HG02885 (cell line): ENCODE results near the gene LSM11.

Experiments used
- ATAC-seq: cut with Tn5 transposase; IDR thresholded peaks from one replicate; pipeline ENCODE4 v1.9.1; 2021; ENCODE audit warnings: mild to moderate bottlenecking; ENCODE audit not compliant: unreplicated experiment, poor library complexity

The LSM11 gene

DNA sequence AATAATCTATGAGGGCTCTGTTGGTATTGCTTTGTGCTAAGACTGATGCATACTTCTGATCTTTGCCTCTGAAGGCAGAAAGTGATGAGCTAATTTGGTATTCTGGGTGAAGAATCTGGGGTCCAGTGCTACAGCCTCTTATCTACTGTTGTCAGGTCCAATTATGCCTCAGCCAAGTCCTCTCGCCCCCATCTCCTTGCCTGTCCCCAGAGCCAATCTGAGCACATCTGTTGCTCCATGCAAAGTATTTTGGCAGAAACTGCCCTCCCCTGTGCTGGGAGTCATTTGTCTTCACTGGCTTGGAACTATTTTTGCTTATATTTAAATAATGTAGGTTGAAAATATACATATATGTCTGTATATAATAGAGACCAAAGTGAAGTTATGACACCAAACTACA is 23.4 kb downstream of the LSM11 start:
- no peak for ATAC-seq

DNA sequence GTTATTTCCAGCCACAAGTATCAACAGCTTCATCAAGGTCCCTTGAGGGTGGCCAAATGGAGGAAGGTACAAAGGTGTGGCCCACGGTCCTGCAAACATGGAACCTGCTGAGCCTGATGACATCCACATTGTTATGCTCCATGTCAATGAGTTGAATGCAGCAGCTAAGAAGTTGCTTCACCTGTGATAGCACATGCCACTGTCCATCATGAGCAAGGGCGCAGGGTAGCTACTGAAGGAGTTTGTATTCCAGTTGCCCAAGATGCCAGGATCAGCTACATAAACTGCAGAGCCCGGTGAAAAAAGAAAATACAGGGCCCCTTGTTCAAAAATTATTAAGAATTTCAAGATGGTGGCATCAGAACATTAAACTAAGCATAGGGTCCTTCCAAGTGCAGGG is 24.2 kb downstream of the LSM11 start:
- no peak for ATAC-seq

DNA sequence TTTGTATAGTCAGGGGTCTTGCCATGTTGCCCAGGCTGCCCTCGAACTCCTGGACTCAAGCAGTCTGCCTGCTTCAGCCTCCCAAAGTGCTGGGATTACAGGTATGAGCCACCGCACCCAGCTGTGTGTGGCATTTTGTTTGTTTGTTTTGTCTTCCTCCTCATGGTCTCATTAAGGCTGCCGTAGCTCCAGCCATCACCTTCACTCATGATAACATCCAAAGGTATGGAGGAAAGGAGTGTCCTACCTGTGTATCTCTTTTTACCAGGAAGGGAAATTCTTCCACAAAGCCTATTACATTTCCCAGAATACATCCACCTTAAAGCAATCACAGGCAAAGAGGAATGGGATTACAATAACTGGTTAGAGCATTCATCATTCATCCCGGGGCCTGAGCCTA is 27.2 kb downstream of the LSM11 start:
- no peak for ATAC-seq

DNA sequence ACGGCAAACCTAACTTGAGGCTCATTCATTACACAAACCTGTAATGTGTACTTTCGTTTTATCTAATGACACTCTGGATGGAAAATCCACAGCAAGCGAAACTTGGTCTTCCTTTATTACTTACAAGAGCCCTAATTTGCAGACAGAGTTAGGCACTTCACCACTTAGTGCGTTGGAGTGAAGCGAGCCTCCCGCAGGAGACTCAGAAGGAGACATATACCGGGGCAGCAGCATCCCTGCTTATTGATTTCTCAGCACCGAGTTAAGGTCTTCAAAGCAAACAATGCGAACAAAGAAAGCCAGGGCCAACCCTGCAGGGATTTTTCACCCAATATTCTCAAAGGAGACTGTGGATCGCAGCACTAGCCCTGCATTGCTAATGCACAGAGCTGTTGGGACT is 28.6 kb downstream of the LSM11 start:
- no peak for ATAC-seq

DNA sequence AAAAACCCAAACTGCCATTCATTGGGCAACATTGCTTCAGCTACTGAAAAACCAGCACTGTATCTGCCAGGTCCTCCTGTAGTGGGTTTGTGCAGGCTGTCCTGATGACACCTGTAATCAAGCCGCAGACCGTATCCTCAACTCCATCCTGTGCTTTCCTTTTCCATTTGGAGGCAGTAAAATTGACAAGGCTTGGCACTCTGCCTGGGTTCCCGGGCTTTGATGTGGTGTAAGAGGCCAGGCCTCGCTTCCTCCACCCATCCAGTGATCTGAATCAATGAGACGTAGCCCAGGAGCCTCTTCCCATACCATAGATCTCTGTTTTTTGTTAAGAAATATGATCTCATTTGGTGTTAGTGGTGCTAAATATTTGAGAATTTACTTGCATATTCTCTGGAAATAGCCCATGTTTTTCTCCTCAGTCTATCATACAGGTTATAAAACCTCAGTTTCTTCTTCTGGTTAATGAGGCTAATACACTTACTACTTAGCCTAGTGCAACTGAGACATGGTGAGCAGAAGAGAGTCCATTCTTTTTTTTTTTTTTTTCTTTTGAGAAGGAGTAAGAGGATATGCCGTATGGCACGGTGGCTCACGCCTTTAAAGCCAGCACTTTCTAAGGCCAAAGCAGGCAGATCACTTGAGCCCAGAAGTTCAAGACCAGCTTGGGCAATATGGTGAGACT is 34.8 kb downstream of the LSM11 start:
- ATAC-seq, result no peak

DNA sequence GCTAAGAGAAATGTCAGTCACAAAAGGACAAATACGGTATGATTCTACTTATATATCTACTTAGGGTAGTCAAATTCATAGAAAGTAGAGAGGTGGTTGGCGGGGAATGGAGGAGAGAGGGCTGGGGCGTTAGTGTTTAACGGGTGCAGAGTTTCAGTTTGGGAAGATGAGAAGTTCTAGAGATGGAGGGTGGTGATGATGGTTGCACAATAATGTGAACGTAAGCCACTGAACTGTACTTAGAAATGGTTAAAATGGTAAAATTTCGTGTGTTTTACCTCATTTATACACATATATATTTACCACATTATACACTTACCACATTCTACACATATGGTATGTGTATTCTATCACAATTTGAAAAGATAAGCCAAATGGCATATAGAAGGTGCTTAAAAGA is 35.7 kb downstream of the LSM11 start:
- ATAC-seq, result no peak

DNA sequence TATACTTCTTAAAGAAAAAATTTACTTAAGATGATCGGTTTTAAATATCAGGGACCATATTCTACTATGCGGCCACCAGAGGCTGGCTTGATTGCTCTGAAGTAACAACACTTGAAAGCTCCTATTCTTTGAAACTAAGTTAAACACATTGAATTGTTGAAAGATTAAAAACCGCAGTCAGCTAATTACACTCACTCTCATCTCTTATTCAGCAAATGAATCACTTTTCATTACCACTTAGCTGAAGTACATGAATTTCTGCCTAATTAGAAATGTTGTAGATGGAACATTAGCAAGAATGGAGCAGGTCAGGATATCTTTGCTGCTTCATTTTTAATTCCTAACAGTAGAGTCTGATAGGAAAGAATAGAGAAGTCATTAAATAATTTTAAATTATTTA is 42.3 kb downstream of the LSM11 start:
- ATAC-seq, result no peak

DNA sequence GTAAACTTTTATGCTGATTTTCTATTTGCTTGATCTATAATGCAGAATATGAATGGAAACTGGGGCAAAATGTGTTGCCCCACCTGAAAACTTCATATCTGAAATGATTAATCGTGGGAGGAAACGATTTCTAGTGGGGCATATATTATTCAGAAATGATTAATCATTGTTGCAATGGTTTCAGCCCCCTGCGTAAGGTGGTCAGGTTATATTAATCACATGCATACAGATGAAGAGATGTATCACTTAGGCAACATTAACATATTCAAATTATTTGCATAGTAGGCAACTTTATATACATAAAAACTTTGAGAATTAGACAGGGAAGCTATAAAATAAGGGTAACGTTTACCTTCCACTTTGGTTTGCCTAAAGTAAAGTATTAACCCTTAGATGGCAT is 49.8 kb downstream of the LSM11 start:
- no peak for ATAC-seq

DNA sequence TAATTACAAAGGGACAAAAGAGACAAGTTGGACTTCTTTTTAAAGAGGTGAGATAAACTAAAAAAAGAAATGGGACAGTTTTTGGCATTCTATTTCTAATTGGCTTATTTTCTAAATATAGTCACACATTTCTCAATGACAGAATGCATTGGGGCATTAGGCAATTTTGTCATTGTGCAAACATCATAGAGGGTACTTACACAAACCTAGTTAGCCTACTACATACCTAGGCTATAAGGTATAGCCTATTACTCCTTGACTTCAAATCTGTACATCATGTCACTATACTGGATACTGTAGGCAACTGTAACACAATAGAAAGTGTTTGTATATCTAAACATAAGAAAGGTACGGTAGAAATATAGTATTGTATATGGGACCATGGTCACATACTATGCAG is 56.1 kb downstream of the LSM11 start:
- ATAC-seq, result no peak

DNA sequence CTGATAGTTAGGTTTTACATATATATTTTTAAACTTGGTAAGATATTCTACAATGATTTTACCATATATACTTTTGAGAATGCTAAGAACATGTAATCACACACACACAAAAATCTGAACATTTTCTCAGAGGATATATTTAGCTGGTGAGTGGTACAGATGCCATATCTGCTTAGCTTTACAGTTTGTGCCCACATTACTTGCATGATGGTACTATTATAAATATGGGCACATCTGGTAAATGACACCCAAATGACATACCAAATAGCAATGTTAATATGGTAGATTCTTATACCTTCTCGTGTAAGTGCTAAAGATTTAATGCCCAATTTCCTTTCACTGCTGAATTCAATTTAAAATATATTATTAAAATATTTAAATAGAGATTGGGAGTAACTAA is 56.6 kb downstream of the LSM11 start:
- ATAC-seq, result no peak

DNA sequence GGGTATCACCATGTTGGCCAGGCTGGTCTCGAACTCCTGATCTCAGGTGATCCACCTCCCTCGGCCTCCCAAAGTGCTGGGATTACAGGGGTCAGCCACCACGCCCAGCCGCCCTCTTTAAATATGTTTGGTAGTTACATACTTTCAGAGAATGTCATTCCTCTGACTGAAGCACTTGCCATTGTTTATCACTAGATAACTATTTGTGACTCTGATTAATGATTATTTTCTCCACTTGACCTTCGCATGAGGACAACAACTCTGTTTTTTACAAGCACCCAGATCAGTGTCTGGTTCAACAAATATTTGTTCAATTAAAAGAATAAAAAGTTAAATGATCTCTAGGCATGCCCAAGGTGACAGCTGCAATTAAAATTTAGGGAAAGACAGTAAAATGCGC is 59.2 kb downstream of the LSM11 start:
- no peak for ATAC-seq

DNA sequence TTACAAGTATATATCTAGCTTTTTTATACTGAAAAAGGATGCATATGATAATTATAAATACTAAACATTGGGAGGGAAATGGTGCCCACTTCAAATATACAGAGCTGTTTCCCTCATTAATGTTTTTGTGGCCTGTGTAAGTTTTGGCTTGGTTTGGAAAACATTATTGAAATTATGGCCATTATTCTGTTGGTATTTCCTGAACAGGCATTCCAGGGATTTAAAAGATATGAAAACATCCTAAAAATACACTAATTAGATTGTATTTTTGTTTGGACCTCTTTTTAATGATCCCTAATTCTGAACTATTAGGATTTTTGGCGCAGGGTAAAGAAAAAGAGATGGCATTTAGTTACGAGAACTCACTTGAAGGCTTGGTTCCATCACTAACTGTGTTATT is 64.5 kb downstream of the LSM11 start:
- ATAC-seq, result no peak
